Islet precursor cell (in vitro differentiated cells): Measurements from ENCODE around the gene GPR132.
"Not testable (repeated sequence)": the region's sequence is repeated elsewhere in the genome, so short reads cannot be mapped to it uniquely, and the experiment has no call there.

ENCODE experiments used
- DNase-seq: peaks from one replicate; pipeline ENCODE4 v3.0.0-alpha.2; 2018

Gene GPR132

DNA sequence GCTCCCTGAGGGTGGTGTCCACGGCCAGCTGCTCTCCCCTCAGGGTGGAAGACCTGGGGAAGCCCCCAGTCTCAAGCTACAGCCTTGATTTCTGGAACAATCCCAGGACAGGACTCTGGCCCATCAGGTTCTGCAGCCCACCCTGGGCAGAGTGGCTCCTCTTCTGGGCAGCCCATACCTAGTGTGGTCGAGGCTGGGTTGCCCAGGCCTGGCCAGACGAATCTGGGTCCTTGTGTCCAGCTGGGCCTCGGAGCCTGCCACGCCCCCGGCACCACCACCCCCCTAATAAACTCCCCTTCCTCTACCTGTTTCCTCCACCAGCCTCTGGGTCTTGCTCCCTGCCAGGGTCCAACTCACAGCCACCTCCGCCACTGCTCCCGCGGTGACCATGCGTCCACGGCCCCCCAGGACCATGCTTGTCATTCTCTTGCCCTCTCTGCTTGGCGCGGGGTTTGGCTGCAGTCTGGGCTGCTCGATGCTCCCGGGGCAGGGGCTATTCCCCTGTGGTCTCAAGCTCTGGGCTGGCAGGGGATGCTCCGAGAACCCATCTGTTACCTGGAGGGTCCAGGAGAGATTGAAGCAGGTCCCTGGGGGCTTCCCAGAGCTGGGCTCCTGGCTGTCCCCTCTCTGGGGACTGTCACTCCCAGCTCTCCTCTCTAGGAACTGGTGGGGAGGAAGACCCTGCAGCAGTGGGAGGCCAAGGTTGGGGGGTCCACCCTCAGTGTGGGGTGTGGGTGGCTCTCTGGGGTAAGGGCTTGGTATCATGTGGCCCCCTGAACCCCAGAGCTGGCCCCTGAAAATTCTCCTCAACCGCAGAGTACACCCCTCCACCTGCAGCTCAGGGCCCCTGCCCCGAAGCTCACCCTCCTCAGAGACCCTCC lies 8.7 kb upstream of the GPR132 start:
- DNase-seq, result peak; percentile 52

DNA sequence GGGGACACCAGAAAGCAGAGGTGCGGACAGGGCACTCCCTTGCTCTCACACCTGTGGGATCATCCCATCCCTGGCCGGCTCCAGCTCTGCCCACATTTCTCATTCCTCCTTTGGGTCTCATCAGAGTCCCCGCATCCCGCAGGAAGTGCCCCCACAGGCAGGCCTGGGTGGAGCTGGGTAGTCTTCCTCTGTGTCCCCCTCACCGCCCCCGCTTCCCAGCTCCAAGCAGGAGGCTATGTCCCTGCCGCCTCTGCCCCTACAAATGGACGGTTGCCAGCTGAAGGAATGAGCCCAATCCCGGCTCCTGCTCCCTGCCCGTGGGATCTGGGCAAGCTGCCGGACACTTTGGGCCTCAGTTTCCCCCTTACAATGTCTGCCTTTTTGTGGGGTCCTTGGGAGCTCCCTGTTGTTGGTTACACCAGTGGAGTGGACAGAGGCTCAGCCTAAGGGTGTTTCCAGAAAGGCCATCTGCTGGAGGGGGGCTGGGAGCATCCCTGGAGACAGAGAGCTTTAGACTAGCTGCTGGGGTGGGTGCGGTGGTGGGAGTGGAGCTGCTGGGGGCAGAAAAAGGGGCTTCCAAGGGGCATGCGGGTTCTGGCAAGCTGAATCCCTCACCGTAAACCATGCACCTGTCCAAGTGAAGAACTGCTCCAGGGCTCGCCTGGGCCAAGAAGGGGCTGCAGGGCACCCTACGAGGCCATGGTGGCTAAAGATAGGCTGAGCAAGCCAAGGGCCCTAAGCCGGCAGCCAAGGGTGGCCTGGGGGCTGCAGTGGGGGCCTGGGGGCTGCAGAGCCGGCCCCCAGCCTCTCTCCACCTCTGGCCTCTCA lies 7.9 kb upstream of the GPR132 start:
- DNase-seq, result peak; percentile 45

DNA sequence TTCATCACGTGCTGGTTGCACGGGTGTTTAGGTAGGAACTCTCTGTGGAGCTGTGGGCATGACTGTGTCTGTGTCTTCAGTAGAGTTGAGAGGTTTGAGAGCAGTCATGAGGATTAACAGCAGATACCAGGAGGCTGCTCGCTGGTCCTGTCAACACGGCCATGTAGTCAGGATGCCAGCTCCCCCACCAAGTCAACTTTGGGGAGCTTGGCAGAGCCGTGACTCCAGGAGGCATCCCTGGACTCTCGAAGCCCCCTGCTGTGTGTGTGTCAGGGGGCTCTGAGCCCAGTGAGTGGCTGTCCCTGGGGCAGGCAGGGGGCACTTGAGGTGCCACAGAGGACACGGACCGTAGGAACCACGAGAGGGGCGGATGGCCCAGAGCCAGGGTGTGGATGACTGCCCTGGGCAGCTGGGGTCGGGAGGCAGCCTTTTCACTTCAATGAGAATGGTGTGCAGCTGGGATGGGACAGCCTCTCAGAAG lies 7.2 kb upstream of the GPR132 start:
- peak; percentile 44 for DNase-seq

DNA sequence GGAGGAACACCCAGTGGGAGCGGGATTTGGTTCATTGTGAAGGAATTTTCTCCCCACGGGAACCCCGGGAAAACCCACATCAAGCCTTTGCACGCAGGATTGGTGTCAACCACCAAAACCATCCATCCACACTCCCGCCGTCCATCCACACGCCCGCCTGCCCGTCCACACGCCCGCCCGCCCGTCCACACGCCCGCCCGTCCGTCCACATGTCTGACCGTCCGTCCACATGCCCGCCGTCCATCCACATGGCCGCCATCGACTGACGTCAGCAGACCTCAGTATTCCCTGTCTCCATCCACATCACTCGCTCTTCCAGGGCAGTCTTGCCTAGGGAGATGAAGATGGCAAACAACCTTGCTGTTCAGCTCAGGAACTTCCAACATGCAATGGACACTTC lies 6.7 kb upstream of the GPR132 start:
- DNase-seq, result peak; percentile 46

DNA sequence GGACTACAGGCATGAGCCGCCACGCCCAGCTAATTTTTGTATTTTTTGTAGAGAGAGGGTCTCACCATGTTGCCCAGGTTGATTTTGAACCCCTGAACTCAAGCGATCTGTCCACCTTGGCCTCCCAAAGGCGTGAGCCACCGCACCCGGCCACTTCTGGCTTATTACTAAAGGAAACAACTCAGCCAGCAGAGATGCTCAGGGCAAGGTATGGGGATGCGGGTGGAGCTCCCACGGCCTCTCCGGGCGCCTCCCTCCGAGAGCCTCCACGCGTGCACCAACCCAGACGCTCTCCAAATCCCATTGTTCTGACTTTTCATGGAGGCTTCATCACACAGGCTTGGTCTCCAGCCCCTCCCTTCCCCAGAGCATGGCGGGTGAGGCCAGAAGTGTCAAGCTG lies 6.1 kb upstream of the GPR132 start:
- peak; percentile 38 for DNase-seq

DNA sequence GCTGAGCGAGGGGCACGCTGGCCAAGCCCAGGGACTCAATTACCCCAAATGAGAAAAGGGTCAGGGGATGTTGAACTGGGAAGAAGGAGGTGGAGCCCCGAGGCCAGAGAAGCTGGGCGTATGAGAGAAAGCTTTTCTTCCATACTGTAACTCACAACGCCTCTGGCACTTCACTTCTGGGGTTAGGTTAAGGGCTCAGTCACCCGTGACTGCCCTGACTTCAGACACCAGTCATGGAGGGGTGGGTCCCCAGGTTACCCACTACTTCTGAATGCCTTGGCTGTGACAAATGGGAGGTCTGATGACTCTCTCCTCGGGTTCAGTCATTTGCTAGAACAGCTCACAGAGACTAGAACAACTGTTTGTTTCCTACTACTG lies 5.5 kb upstream of the GPR132 start:
- DNase-seq, result peak; percentile 51

DNA sequence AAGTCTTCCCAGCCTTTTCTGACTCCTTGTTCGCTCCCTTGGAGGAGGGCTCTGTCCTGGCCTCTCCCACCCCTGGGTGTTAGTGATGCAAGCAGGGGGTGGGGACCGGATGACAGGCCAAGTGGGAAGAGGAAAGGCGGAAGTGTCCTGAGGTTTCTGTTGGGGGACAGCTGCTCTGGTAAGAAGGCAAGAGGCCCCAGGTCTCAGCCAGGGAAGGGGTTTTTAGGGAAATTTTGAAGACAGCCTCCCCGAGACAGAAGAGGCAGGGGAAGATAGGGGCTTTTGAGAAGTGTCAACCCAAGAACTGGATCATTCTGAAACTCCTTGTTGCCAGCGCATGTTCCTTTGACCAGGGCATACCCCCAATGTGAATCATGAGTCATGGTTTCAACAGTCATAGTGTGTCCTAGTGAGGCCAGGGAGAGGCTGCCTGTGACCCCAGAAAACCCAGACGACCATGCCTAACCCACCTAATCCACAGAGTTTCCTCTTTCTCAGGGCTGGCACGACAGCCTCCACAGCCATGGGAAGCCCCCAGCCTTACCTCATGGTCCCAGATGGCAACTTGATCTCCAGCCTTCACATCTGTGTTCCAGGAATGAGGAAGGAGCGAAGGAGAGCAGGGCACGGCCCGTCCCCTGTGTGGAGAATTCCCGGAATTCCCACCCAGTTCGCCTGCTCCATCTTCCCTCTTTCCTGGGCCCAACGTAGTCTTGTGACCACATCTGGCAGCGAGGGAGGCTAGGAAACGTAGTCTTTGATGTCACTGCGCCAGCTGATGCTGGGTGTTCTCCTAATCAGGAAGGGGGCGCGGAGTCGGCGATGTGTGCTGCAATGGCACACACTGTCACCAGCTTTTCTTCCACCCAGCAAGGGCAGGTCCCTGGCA lies 4.9 kb upstream of the GPR132 start:
- peak; percentile 58 for DNase-seq

DNA sequence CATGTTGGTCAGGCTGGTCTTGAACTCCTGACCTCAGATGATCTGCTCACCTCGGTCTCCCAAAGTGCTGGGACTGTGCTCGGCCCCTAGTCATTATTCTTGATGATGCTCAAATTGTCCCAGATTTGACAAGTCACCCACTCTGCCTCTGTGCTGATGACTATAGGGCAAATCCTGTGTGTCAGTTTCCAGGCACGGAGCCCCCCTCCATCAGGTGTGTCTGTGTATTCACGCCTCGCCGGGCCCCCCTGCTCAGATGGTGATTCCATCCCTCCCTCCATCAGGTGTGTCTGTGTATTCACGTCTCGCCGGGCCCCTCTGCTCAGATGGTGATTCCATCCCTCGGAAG lies 4.3 kb upstream of the GPR132 start:
- DNase-seq, result no peak

DNA sequence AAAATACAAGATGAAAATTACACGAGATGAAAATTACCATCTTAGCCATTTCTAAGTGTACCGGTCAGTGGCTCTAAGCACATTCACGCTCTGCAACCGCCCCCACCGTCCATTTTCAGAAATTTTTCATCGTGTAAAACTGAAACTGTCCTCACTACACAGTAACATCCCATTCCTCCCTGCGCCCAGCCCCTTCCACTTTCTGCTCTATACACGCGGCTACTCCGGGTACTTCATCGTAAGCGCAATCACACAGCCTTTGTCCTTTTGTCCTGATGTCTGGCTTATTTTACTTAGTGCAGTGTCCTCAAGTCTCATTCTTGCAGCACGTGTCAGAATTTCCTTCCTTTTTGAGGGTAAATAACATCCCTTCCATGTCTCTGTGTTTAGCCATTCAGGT lies 3.6 kb upstream of the GPR132 start:
- DNase-seq, result peak; percentile 43

DNA sequence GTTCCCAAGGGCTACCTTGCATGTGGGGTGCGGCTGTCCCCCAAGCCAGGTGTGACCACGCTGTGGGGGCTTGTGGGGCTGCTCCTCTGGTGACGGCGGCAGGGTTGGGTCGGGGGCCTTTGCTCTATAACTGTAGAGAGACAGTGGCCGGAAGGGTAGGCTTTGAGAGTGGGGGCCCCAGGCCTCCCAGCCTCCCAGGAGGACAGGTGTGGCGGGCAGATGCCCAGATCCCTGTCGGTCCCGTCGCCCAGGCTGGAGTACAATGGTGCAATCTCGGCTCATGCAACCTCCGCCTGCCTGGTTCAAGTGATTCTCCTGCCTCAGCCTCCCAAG lies 2.7 kb upstream of the GPR132 start:
- no peak for DNase-seq

DNA sequence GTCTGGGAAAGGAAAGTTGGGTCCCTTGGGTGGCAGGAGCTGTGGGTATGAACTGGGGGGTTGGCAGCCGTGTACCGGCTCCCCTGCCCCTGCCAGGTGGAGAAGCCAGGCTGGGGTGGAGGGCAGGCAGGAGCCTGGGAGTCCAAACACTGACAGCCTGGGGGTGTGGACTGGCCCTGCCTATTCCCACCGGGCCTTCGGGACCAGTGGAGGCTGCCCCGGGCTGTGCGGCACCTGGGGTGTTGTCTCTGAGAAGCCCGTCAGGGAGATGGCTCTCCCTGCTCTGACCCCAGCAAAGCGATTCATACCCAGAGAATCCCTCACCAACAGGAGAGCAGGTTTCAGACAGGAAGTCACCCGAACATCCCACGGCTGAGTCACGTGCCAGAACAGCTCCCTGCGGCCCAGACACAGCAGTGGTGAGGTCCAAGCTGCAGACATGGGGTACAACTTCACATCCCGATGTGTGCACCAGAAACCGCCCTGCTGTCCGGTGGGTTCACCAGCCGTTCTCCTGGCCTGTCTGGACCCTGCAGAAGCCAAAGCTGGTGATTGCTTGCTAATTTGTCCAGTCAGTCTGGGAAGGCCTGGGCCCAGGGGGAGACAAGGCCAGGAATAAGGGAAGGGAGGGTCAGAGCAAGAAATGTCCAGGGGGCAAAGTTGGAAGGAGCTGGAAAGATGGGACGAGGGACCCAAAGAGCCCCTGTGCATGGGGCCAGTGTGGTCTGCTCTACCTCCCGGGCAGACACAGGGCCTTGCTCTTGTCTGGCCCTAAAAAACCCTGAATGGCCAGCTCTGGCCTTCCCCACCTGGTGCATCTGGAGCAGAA lies 2.1 kb upstream of the GPR132 start:
- DNase-seq, result peak; percentile 80

DNA sequence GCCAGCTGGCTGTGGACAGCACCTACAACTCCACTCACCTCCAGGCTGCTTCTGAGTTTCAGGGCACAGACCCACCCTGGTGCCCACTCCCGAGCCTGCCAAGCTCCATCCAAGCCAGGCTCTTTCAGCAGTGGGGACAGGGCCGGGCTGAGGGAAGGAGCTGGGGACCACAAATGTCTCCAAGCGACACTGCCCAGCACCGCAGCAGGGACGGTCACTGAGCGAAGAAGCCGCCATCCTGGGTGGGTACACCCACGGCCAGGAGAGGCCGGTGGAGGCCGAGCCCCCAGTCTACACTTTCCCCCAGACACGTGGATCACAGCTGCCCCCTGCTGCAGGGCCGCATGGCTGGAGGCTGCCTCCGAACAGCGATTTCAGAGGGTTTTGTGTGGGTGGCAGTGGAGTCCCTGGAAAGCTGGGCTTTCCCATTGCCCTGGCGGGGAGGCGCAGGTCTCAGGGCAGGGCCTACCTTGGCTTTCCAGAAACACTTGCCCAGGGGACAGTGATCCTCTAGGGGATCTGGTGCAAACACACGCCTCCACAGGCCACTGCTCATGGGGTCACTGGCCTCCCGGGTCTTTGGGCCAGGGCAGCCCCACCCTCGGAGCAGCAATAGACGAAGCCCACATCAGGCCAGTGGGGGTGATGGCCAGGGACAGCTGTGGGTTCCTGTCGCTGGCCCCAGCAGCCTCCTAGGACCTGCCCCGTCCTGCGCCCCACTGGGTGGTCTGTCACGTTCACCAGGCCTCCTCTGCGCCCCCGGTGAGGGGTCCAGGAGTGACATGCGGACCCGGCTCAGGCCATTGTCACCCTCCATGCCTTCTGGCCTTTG lies 1.2 kb upstream of the GPR132 start:
- DNase-seq, result peak; percentile 50

DNA sequence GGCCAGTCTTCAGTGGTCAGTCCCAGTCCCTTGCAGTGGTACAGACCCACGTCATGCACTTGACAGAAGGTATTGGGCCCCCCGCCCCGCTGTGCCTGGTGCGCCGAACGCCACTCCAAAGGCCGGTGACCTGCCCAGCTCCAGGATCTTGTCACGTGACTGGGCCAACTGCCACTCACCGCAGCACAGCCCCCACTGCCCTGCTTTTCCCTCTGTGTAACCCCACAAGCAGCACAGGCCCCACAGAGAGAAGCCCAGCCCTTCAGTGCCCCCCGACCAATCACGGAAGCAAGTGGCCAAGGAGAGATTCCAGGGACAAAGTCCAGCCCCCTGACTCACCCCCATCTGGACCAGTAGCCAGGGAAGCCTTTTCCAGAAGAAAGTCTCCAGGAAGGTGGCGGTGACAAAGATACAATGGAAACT lies 498 bp downstream of the GPR132 start:
- DNase-seq, result peak; percentile 86

DNA sequence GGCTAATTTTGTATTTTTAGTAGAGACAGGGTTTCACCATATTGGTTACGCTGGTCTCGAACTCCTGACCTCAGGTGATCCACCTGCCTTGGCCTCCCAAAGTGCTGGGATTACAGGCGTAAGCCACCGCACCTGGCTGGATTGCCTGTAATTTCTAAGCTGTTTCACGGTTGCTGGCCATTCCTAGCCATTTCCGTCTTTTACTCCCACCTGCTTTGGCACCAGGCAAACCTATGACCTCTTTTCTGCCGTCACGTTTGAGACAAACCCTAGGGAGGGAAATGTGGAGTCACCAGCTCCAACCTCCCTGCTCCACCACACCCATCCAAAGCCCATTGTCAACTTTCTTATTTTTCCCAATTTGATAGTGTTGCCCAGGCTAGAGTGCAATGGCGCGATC lies 1.2 kb downstream of the GPR132 start:
- DNase-seq, result no peak

DNA sequence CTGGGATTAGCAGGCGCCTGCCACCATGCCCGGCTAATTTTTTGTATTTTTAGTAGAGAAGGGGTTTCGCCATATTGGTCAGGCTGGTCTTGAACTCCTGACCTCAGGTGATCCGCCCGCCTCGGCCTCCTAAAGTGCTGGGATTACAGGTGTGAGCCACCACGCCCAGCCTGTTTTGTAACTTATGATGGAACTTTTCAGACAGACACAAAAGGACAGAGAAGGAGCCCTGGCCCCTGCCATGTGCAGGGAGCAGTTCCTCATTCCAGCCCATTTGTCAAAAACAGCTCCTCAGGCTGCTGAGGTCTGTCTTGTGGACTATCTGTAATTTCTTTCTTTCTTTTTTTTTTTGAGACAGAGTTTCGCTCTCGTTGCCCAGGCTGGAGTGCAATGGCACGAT lies 1.7 kb downstream of the GPR132 start:
- DNase-seq, result not testable (repeated sequence)

DNA sequence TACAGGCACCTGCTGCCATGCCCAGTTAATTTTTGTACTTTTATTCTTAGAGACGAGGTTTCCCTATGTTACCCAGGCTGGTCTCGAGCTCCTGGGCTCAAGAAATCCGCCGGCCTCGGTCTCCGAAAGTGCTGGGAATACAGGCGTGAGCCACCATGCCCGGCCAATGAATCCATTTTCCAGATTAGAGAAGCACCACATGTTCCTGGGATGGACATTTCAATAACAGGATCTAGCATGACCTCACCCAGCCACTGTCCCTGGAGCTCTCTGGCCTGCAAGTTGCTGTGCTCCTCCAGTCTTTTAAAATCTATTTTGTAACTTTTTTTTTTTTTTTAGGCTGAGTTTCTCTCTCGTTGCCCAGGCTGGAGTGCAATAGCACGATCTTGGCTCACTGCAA lies 2.2 kb downstream of the GPR132 start:
- no peak for DNase-seq

DNA sequence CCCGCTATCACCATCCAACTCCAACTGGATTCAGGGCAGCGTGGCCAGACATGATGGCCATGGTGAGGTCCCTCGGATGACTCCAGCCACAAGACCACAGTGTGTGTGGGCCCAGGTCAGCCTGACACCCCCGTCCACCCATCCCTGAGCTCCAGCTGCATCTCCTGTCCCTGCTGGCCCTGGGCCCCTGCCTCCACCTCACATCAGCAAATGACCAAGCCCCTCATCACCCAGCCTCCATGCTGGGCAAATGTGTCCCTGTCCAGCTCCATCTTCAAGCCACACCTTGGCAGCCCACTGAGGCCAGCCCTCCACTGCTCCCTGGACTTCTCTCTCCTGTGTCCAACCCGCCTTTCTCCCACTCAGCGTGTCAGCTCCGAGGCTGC lies 3.2 kb downstream of the GPR132 start:
- DNase-seq, result peak; percentile 45

DNA sequence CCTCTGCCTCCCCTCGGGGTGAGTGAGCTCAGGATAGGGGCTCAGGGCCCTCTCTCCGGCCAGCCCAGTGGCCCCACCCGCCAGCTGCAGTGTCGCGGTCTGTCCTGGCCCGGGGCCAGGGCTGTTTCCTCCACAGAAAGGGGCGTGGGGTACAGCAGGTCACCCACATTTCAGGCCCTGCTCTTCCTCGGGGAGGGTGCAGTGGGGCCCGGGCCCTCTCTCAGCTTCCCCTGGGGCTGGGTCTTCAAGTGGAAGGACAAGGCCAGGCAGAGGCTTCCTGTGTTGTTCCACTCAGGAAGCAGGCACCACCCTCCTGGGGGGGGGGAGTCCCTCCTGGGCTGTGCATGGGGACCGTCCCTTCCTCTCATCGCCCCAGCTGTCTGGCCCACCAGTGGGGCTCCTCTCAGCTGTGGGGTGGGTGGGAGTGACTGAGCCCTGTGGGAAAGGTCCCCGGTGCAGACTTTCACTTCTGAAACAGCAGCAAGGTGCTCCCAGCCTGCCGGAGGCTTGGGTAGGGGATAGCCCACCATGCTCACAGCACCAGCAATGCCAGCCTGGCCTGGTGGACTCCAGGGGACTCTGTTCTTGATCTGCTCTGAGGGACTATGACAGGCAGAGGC lies 3.7 kb downstream of the GPR132 start:
- DNase-seq, result no peak

DNA sequence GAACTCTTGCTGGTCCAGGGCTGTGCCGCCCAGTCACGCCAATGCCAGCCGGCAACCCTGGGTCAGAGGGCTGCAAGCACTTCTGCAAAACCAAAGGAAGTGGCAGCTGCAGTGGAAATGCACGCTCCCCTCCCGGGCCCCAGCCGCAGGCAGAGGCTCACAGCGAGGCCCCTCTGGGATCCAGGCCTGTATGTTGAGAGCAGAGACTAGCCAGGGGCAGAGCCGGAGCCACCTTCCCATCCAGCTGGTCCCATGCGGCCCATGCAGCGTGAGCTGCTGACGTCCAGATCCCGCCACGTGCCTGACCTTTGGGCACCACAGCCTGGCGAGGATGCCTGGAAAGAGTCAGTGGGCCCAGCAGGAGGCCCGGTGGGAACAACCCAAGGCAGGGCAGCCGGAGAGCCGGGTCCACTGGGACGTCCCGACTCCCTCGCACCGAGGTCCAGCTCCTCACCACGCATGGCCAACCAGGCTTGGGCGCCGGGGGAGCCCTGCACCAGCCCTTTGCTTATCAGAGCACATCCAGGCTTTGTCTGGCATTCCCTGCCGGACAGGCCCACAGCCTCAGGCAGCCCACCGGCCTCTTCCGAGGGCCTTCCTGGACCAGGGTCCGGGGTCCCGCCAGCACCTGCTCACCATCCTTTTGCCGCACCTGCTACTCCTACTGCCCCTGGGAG lies 4.3 kb downstream of the GPR132 start:
- DNase-seq, result peak; percentile 51

DNA sequence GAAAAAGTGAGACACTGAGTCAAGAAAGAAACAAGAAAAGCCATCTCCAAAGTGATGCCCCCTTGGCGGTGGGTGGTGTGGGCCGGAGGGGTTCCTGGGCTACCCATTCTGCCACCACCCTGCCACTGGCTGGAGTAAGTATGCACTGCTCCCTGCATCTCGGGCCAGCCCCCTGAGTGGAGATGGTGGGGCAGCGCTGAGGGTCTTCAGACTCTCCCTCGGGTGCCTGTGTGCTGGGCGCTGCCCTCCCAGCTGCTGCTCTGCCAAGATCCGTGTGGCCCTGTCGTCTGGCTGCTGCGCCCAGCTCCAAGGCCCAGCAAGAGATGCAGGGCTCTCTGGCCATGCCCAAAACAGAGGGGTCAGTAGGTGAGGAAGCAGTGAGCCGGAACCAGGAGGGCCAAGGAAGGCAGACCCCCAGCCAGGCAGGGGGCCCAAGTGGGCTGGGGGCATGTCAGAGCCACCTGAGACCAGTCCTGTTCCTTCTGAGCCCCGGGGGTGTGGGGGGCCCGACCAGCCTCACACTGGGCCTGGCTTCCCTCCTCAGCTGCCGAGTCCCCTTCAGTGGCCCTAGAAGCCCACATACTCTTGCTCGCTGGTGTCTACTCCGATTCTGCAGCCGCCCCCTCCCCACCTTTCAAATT lies 5.2 kb downstream of the GPR132 start:
- DNase-seq, result no peak
